ENCODE data around the gene GAD2.

Gene GAD2

DNA sequence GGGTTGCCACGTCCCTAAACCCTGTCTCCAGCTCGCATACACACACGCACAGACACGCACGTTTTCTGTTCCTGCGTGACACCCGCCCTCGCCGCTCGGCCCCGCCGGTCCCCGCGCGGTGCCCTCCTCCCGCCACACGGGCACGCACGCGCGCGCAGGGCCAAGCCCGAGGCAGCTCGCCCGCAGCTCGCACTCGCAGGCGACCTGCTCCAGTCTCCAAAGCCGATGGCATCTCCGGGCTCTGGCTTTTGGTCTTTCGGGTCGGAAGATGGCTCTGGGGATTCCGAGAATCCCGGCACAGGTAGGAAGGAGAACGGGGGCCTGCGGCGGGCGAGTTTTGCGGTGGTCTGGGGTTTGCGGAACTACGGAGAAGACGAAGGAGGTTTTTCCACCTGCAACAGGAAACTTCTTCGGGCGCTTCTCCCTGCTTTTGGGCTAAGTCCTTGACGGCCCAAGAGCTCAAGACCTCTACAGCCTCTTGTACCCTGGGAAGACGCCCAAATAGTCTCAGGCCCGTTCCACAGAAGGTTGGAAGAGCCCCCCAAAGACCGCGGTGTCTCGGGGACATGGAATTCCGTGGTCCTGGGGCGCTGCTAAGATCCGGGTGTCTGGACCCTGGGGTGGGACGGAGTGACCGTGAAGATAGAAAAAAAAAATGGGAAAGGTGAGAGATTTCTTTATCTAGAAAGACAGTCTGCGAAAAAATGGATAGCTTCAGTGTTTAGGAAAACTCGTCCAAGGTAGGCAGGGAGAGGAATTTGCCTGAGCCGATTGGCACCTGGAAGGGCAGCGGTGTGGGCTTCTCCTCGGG lies at the start of gene GAD2:
GAD2 (plus strand) TSS at position 190 of the 811 bp plus-strand sequence; CDS start at position 226, 36 bp downstream.
- no peak for DNase-seq

DNA sequence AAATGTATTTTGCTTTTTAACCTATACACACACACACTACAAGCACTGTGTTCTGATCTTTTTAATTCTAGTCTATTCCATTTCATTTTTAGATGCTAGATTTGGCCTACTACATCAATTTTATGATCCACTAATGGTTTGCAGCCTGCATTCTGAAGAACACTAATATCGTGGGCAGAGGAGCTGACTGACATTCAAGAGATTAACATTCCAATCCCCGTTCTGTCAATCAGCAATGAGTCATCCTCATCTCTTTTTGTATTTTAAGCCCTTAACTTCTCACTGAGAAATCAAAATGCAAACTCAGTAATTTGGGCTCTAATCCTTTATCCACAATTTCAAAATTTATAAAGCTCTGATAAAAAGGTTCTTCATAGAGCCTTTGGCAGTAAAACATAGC lies 47.1 kb upstream of the GAD2 start:
- DNase-seq = no peak

GRCh38 chr10:26172131-26172530 lies 44.4 kb upstream of the GAD2 start:
- no peak for DNase-seq

DNA sequence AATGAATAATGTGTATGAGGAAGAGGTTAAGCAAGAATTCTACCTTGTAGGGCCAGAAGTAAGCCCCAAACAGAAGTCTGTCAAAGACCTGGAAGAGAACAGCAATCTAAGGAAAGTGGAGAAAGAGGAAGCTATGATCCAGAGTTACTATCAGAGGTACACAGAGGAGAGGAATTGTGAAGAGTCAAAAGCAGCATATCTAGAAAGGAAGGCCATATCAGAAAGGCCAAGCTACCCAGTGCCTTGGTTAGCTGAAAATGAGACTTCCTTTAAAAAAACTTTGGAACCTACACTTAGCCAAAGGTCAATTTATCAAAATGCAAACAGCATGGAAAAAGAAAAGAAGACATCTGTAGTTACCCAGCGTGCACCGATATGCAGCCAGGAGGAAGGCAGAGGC lies 42.7 kb upstream of the GAD2 start:
- DNase-seq = no peak

DNA sequence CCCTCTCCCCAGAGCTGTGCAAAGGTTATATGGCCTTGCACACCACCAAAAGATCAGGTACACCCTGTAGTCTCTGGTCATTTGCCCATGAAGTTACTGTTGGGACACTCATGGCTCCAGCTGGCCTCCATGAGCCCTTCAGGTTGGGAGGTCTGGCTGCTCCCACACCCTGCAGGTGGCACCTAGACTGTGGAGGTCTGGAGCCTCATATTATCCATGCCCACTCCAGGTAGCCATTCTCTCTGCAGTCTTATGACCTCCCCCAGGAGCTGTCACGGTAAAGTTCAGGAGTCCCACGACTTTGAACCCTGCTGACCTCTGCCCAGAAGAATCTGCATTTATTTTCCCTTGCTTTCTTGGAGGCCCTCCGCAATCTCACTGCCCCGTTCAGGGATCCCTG lies 39.2 kb upstream of the GAD2 start:
- DNase-seq = no peak

- no peak for DNase-seq
These were observed 22.3 kb upstream of the GAD2 start for GRCh38 chr10:26194275-26194674.

DNA sequence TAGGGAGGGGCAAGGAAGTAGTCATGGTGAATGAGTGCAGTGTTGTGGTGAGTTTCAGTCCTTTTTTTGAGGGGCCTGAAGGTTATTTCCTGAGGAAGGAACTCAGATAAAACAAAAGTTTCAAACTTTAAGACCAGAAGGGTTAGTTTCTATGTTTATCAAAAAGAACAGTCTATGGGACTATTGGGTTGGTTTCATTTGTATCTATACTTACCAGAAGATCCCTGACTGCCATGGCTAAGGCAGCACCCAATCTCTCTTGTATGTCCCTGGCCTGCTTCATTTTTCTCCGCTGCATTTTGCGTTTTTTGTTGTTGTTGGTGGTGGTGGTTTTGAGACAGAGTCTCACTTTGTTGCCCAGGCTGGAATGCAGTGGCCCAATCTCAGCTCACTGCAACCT lies 19.3 kb upstream of the GAD2 start:
- no peak for DNase-seq

DNA sequence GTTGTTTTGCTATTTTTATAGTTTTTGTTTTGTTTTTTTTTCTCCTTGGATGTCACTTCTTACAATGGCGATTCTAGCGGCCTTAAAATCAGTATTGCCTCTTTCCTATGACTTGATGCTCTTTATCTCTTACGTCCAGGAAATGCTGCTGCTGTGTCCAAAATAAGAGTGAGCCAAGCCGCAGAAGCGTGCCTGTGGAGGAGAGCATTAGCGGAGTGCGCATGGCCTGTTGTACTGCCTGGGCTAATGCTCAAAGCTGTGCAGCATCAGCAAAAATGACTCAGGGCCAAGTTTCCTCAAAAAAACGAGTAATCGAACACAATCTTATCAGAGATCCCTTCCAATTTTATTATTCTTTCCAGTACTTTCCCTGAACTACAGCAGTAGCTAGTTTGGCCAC lies 18.5 kb upstream of the GAD2 start:
- DNase-seq = no peak

DNA sequence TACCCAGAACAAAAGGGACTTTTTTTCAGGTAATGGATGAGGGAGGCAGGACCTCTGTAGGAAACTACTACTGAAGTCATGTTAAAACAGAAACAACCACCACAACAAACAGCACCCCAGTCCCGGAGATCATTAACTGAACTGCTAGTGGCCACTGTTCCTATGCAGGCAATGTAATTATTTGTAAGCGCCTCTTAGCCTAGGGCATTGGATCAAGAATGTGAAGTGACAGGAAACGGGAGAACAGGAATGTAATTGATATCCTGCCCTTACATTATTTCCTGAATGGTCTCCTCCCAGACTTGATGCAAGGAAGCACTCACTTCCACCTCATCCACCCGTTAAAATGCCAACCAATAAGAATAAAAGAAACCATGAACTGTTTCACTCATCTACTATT lies 16.7 kb upstream of the GAD2 start:
- no peak for DNase-seq

GRCh38 chr10:26205223-26205622 lies 11.4 kb upstream of the GAD2 start:
- no peak for DNase-seq

- DNase-seq = no peak
These were observed 4.7 kb upstream of the GAD2 start for GRCh38 chr10:26211781-26212444.

- no peak for DNase-seq
These were observed 4.1 kb upstream of the GAD2 start for GRCh38 chr10:26212511-26212910.

GRCh38 chr10:26213157-26213800 lies 3.3 kb upstream of the GAD2 start:
- no peak for DNase-seq

GRCh38 chr10:26214004-26214403 lies 2.6 kb upstream of the GAD2 start:
- no peak for DNase-seq

- DNase-seq = no peak
These were observed 1.8 kb upstream of the GAD2 start for GRCh38 chr10:26214551-26215395.

GRCh38 chr10:26215396-26215934 lies 1.1 kb upstream of the GAD2 start:
- DNase-seq = no peak

DNA sequence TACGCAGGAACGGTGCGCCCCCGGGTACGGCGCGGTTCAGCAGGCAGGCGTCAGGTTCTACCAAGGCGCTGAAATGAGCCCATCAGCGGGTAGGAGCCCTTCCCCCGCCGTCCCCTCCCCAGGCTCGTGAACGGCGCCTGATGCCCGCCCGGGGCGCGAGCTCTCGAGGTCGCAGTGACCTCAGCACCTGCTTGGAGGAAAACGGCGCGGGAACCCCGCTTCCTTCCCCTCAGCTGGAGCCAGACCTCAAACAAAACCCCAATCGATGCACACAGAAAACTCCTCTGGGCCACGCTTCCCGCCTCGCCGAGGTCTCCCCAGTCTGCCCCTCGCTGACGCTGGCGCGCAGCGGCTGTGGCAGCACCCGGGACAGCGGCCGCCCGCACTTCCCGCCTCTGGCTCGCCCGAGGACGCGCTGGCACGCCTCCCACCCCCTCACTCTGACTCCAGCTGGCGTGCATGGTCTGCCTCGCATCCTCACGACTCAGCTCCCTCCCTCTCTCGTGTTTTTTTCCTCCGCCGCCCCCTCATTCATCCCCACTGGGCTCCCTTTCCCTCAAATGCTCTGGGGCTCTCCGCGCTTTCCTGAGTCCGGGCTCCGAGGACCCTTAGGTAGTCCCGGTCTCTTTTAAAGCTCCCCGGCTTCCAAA lies 514 bp upstream of the GAD2 start:
- DNase-seq = no peak

DNA sequence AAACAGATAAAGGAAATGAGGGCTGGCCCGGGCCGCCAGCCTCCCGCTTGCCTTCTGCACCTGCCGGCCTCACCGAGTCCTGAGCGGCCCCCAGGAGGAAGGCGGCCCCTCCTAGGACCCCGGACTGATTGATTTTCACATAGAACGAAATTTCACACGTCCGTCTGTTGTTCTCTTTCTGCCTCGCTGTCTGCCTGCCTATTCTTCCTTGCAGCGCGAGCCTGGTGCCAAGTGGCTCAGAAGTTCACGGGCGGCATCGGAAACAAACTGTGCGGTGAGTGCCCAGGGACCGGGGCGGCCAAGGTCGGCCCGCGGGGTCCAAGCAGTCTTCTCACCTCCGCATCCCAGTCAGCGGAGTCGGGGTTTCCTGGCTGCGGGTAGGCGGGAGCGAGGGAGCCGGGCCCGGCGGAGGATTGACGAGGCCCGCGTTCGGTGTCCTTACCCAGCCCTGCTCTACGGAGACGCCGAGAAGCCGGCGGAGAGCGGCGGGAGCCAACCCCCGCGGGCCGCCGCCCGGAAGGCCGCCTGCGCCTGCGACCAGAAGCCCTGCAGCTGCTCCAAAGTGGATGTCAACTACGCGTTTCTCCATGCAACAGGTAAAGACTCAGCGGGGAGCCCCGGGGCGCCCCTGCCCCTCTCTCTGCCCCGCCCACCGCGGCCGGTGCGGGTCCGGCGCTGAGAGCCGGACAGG lies 967 bp downstream of the GAD2 start:
- no peak for DNase-seq

DNA sequence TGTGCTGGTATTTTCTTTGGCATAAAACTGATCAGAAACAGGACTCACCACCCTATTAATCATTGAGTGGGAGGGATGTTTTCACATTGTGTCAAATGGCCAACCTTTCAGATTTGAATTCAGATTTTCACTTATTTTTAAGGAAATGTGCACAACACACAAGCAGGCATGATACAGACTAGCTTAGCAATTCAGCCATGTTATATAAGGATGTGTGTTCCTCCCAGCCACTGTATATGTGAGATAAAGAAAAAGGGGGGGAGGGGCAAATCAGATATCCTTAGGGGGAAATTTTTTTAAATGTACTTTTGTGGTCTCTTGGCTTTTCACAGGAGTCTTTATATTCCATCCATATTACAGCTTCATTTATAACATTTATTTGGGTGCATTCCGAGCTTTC lies 3.1 kb downstream of the GAD2 start:
- no peak for DNase-seq

DNA sequence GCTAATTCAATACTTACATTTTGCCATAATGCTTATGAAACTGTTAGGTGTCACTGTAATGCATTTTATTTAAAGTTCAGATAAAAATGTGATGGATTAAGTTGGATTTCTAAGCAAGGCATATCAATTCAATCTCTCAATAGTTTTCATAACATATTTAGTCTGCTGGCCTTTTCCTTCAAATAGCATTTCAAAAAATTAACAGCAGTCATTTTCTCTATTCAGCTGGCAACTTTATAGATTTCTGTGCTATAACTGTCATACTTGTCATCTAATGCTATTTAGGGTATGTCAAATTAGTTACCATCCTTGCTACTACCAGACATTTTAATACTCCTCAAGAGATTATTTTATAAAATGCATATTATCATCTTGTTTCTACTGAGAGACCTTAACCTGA lies 4.3 kb downstream of the GAD2 start:
- DNase-seq = no peak

DNA sequence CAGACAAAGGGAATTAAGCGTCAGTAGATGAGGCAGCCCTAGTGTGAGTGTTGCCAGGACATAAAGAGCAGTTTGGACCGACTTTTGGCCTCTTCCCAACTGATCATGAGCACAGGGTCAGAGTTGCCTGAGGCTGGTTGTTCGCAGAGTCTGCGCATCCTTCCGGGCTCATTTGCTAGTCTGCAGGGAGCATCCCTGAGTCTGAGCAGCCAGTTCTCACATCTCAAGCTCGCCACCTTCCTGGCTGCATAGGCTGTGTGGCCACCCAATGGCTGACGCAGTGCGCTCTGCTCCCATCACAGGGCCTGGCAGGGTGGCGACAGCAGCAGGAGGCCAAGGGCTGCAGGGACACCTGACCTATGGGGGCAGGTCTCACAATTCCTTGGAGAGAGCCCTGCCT lies 5.0 kb downstream of the GAD2 start:
- DNase-seq = no peak

DNA sequence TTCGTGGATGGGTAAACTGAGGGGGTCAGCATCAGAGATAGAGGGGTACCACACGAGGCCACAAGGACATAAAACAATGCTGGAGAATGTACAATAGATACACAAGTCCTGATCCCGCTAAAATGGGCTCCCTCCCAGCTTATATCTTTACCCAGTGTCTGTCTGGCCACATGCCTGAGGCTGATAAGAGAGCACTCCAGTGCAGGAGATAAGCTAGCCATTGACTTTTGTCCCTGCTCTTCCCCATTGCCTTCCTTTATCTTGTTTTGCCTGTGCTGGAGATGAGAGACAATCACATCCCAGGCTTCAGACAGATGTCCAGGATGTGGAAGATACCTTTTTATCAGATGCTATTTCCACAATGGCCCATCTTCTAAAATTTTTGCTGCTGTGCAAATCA lies 6.0 kb downstream of the GAD2 start:
- no peak for DNase-seq

Data from SW 1271 (cell line).